ENCODE measurements around the gene ABLIM2.

DNA sequence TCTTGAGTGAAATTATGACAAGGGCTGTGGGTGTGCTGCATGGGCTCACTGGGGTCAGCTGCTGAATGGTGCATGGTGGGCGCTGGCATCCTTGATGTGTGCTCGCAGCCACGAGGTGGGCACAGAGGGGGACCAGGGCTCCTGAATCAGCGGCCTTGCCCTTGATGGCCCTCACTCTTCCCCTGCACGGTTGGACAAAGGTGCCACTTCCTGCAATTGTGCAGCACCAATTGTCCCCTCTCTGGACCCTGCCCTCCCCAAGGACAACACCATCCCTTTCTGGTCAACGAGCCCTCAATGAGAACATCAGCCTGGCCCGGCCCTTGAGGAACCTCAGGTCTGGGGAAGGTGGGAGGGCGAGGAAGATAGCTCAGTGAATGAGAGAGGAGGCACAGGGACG, 16.1 kb downstream of the ABLIM2 start:
- TF ChIP-seq, protein P1, sequence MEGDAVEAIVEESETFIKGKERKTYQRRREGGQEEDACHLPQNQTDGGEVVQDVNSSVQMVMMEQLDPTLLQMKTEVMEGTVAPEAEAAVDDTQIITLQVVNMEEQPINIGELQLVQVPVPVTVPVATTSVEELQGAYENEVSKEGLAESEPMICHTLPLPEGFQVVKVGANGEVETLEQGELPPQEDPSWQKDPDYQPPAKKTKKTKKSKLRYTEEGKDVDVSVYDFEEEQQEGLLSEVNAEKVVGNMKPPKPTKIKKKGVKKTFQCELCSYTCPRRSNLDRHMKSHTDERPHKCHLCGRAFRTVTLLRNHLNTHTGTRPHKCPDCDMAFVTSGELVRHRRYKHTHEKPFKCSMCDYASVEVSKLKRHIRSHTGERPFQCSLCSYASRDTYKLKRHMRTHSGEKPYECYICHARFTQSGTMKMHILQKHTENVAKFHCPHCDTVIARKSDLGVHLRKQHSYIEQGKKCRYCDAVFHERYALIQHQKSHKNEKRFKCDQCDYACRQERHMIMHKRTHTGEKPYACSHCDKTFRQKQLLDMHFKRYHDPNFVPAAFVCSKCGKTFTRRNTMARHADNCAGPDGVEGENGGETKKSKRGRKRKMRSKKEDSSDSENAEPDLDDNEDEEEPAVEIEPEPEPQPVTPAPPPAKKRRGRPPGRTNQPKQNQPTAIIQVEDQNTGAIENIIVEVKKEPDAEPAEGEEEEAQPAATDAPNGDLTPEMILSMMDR (IDR thresholded peaks at IDR 0.05): no peak
- TF ChIP-seq POLR2A (IDR thresholded peaks at IDR 0.05): no peak
